ENCODE results near the gene IGFBP3.
A peak's percentile ranks its signal among the peaks of the same experiment; 100 is the strongest.
"Not testable (repeated sequence)": the region's sequence is repeated elsewhere in the genome, so short reads cannot be mapped to it uniquely, and the experiment has no call there.

The IGFBP3 gene, protein sequence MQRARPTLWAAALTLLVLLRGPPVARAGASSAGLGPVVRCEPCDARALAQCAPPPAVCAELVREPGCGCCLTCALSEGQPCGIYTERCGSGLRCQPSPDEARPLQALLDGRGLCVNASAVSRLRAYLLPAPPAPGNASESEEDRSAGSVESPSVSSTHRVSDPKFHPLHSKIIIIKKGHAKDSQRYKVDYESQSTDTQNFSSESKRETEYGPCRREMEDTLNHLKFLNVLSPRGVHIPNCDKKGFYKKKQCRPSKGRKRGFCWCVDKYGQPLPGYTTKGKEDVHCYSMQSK

DNA sequence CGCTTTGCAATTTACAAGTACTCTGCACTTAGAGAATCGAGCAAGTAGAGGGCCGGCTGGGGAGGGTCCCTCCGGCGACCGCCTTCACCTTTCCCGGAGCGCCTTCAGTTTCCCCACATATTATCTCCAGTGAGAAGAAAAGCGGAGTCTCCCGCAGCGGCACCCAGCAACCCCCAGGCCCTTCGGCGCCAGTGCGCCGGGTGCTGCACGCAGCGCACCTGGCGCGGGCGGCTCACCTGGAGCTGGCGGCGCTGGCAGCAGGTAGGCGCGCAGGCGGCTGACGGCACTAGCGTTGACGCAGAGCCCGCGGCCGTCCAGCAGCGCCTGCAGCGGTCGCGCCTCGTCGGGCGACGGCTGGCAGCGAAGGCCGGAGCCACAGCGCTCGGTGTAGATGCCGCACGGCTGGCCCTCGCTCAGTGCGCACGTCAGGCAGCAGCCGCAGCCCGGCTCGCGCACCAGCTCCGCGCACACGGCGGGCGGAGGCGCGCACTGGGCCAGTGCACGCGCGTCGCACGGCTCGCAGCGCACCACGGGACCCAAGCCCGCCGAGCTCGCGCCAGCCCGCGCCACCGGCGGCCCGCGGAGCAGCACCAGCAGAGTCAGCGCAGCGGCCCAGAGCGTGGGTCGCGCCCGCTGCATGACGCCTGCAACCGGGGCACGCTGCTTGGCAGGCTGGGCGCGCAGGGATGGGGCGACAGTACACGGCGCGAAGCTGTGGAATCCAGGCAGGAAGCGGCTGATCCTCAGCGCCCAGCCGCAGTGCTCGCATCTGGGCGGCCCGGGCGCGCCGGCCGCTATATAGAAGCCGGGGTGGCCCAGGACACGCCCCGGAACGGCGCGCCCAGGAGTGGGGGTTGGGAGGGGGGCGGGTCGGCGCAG lies at the start of gene IGFBP3:
TSS of gene IGFBP3 (minus strand) at position 771 of the 879 bp plus-strand sequence. CDS start at position 639, 132 bp downstream.
- DNase-seq, result no peak

DNA sequence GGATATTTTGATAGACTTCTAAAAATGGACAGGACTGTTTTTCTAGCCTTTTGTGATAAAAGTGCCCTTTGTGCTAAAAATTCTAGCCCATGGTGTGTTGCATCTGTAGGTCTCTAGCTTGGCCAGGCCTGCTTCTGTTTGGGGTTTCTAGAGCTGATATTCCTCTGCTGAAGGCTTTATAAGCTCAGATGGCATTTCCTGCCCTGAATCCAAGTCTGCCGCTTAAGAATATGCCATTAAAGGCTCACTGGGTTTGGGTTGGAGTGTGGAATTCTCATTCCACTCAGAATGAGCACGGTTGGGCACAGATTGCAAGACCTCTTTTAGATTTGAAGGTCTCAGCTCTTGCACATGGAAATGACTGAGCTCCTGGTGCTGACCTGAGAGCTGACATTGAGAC lies 49.4 kb upstream of the IGFBP3 start:
- DNase-seq, result no peak

DNA sequence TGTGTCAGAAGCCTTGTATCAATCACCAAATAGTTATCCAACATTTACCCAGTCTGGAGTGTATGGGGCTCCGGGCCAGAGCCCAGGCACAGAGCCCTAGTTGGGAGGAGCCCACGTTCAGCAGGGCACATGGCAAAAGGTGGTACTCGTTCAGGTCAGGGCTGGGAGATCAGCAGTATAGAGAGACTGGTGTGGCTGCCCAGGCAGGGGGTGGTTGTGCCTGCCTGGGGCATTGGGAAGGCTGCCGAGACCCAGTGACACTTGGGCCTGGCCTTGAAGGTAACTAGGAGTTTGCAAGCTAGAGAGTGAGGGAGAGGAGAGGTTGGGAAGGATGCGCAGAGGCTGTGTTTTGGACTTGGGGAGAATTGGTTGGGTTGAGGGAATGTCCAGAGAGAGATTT lies 48.9 kb upstream of the IGFBP3 start:
- no peak for DNase-seq

DNA sequence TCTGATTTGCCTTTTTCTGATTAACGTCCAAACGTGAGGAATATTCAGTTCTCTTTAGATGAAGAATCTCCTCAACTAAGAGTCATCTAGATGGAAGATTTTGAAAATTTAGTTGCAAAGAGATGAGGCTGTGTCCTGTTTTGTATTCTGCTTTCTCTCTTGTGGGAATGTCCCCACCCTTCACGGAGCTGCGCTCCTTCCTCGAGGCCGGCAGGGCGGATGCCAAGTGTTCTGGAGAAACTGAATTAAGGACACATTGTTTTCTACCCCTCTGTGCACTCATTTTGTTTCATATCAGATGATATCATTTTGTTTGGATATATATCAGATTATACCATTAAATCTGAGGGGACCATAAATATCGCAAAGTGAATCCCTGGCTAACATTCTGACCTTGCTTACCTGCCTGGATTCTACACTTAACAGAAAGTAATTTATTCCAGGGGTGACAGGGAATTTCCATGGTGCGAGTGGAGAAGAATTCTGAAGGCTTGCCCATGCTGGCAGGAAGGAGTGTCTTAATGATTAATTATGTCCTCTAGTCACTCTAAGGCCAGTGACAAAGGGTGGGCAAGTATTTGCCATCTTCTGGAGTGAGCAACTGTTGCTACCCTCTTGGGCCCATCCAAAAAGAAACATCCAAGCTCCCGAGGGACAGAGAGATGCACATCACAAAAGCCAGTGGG lies 47.9 kb upstream of the IGFBP3 start:
- DNase-seq, result no peak

DNA sequence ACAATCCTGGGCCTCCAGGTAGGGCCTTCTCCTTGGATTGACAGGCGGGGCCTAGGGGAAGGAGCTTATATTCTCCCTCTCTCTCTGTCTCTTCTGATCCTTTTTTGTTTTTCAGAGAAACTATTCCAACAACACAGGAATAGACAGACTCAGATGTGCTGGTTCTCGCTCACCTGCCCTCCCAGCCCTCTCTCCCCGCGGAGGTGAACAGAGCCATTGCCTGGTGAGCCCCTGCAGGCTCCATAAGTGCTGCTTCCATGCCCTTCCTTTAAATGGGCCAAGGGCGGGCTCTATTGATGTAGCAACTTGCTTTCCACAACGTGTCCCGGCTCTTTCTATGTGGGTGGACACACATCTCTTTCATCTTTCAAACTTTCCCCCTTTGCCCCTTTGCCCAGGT lies 47.2 kb upstream of the IGFBP3 start:
- no peak for DNase-seq

DNA sequence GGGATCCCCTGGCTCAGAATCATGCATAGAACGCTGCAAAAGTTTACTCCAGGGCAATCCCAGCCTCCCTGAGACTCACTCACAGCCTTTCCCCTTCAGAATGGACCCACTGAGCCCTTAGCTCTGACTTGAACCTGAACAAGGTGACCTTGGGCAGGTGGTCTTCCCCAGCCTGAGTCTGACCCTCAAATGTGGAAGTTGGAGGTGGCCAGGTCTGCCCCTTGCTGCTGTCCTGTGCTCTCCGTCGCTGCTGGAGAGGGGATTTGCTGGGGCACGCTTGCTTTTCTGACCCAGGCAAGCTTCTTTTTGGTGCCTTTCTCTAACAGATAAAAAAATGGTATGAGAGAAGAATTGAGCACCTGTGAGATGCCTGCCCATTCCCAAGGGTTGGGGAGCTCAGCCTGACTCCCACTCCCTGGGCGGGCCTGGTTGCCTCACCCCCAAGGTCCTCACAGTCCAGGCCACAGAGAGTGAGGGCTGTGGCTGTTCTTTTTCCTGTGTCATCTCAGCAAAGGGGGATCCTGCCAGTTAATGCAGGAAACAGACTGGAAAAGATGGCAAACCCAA lies 46.6 kb upstream of the IGFBP3 start:
- DNase-seq, result no peak

DNA sequence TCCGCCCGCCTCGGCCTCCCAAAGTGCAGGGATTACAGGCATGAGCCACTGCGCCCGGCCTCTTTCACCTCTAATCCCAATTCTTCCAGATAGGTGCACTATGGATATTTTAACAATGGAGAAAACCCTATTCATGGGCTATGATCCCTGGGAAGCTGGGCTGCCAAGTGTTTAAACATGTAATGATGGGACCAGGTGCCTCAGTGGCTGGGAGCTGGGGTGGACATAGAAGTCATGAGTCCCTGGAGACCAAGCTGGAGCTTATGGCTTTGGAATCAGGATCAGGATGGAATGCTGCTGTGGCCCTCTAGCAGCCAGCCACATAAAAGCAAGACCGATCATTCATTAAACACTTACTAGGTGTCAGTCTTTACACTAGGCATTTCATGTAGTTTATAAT lies 41.8 kb upstream of the IGFBP3 start:
- DNase-seq, result no peak

DNA sequence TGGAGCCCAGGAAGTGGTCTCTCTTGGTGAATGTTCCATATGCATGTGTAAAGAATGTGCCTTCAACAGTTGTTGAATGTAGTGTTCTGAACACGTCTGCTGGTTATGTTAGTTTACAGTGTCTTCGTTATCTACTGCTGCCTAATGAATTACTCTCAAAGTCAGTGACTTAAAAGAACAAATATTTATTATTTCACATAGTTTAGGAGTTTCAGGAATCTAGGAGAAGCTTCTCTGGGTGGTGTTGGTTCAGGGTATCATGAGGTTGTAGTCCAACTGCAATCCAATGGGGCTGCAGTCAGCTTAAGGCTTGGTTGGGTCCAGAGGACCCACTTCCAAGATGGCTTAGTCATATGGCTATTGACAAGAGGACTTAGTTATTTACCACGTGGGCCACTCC lies 36.6 kb upstream of the IGFBP3 start:
- no peak for DNase-seq

DNA sequence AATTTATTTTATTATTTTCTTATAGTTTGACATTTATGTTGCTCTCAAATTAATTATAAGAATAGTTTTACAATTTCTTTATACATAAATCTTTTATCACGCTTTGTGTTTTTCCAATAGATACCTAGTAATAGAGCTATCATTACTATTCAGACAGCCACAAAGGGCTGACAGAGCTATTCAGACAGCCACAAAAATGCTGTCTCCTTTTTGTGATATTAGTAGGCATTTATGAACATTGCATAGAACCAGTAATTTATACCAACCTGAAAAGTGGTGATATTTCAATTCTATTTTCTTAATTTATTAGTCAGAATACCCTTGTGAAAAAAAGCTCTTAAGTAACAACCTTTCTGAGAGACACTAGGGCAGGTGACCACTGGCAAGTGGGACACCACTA lies 34.2 kb upstream of the IGFBP3 start:
- DNase-seq, result no peak

DNA sequence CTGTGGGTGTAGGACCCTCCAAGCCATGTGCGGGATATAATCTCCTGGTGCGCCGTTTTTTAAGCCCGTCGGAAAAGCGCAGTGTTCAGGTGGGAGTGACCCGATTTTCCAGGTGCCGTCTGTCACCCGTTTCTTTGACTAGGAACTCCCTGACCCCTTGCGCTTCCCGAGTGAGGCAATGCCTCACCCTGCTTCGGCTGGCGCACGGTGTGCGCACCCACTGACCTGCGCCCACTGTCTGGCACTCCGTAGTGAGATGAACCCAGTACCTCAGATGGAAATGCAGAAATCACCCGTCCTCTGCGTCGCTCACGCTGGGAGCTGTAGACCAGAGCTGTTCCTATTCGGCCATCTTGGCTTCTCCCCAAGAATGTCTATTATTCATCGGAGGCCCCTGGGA lies 32.0 kb upstream of the IGFBP3 start:
- DNase-seq, result not testable (repeated sequence)

DNA sequence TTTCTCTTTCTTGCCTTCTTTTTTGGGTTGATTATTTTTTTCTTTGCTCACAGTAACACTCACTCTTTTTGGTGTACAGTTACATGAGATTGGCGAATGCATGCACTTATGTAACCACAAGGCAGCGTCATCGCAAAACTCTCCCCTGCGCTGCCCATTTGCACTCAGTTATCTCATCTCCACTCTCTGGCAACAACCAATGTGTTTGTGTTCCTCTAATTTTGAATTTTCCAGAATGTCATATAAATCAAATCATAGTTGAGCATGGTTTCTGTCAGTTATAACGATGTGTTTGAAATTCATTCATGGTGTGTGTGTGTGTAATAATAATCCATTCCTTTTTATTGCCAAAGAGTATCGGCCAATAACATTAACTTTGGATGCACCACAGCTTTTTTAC lies 23.0 kb upstream of the IGFBP3 start:
- no peak for DNase-seq

DNA sequence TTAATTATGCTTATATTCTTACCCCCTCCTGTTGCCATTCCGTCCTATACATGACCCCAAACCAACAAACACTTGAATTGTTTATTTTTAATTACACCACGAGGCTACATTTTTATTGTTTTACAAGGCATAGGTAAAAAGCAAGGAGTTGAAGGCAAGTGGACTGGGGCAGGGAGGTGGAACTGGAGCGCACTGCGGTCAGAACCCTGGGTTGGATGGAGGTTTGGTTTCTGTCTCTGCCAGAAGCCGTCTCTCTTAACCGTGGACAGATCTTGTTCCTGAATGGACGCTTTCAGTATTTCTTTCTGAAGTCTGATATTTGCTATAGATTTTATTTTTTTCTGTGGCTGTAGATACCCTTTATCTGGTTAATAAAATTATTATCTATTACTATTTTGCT lies 19.9 kb upstream of the IGFBP3 start:
- DNase-seq, result no peak

DNA sequence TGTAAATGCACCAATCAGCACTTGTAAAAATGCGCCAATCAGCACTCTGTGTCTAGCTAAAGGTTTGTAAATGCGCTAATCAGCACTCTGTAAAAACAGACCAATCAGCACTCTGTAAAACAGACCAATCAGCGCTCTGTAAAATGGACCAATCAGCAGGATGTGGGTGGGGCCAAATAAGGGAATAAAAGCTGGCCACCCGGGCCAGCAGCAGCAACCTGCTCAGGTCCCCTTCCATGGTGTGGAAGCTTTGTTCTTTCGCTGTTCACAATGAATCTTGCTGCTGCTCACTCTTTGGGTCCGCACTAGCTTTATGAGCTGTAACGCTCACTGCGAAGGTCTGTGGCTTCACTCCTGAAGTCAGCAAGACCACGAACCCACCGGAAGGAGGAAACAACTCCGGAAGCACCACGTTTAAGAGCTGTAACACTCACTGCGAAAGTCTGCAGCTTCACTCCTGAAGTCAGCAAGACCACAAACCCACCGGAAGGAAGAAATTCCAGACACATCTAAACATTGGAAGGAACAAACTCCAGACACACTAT lies 19.2 kb upstream of the IGFBP3 start:
- not testable (repeated sequence) for DNase-seq

DNA sequence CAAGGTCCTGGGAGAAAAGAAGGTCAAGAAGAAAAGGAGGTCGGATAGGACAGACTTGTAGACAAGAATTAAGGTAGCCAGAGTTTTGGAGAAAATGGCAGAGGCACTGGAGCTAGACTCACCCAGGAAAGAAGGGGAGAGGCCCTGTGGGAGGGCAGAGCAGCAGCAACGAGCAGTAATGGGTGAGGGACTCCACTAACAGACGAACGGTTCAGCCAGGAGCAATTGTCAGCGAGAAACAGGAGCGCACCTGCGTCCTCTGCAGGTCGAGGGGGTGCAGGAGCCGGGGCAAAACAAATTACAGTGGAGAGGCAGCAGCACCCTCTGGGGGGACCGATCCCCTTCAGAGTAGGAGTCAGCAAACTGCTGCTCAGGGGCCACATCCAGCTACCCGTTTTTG lies 18.5 kb upstream of the IGFBP3 start:
- no peak for DNase-seq

DNA sequence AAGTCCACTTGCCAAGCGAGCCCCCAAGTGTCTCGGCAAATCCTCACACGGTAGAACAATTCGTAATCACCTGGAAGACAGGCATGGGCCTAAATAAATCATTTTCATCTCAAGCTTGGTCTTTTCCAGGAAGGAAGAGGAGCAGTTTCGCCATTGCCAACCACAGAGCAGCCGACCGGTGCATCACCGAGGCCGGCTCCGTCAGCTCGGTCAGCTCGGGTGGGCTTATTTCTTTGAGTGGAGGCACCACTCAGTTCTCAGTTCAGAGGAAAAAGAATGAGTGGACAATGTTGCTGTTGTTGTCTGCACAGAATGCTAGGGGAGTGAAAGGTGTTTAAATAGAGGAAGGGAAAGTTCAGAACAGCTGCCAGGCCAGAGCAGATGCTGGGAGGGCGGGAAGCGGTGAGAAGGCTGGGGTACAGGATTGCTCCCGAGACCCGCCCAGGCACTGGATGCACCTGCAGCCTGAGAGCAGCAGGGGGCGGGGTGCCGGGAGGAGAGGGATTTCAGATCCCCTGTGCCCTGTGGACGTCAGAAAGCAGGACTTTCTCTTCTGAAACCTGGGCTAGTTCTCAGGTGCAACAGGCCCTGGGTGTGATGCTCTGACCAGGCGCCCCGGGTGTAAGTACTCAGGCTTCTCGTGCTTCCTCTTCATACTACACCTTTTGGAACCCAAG lies 17.7 kb upstream of the IGFBP3 start:
- DNase-seq, result no peak

DNA sequence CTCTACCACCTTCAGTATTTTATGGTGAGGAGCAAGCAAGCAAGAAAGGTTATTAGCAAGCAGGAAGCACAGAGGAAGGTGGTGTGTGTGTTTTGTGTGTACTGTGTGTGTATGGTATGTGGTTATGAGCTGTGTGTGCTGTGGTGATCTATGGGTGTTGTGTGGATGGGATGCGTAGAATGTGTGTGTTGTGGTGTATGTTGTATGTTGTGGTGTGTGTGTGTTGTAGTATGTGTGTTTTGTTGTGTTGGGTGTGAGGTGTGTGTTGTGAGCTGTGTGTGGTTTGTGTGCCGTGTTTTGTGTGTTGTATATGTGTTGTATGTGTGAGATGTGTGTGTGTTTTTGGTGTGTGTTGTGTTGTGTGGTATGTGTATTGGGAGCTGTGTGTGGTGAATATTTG lies 16.8 kb upstream of the IGFBP3 start:
- no peak for DNase-seq

DNA sequence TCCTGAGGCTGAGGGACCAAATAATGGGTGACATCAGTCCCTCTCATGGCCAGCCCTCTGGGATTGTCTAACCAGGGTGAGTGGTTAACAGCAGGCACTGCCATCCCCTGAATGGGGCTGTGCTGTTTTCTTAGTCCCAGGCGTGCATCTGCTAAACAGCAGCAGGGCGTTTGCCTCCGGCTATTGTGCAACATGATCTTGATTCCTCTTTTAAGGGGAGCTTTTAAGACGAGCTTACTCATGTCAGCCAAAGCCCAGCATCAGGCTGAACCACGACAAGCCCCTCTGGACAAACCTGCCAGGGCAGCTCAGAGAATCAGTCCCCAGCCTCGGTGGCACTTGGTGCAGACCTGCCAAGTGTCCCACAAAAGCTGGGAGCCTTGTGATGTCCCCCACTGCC lies 16.2 kb upstream of the IGFBP3 start:
- DNase-seq, result no peak

DNA sequence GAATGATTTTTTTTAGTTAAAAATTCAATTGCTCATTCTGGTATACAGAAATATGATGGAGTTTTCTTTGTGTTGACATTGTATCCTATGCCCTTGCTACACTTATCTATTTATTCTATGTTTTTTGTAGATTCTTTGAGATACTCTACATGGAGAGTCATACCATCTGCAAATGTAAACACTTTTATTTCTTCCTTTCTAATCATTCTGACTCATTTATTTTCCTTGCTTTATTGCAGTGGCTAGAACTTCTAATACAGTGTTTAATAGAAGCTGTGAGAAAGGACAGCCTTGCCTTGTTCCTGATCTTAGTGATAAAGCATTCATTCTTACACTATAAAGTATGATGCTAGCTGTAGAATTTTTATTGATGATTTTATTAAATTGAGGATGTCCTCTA lies 9.9 kb upstream of the IGFBP3 start:
- DNase-seq, result no peak

DNA sequence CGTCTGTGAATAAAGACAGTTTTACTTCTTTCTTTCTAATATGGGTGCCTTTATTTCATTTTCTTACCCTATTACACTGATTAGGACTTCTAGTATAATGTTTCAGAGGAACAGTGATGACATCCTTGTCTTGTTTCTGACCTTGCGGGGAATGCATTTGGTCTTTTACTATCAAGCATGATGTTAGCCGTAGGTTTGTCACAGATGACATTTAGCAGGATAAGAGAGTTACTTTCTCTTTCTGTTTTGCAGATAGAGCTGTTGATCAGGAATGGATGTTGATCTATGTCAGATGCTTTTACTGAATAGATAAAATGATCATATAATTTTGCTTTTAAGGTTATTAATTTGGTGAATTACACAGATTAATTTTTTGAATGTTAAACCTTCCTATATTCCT lies 6.6 kb upstream of the IGFBP3 start:
- no peak for DNase-seq

DNA sequence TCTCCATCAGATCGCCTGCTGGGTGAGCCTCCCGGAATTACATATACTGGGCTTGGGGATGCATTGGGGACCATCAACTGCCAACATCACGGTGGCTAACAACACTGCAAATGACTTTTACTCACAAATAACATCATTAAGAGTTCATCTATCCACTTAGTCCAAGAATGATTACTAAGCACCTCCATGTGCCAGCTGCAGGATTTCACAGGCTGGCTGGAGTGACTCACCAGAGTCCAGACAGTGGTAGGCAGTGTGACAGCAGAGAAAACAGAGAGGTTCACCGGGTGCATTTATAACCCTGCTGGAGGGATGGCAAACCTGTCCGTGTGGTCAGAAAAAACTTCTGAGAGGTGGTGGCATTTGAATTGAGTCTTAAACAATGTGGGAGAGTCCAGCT lies 3.2 kb upstream of the IGFBP3 start:
- DNase-seq, result no peak

DNA sequence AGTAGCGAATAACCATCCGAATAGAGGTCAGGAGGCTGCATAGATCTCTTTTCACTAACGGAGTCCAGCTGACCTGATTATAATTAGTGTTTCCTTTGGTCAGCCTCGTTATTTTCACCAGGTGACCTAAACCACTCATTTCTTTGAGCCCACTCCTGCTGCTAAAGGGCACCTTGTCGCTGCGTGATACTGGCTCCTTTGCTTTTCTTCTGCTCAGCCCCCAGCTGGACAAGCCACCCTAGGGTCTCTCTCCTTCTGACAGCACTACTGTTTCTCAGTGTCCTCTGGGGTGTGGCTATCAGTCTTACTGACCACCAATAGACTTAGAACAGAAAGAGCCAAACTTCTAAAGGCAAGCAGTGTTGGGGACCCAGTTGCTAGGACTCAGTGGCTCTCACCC lies 2.7 kb upstream of the IGFBP3 start:
- DNase-seq, result no peak

DNA sequence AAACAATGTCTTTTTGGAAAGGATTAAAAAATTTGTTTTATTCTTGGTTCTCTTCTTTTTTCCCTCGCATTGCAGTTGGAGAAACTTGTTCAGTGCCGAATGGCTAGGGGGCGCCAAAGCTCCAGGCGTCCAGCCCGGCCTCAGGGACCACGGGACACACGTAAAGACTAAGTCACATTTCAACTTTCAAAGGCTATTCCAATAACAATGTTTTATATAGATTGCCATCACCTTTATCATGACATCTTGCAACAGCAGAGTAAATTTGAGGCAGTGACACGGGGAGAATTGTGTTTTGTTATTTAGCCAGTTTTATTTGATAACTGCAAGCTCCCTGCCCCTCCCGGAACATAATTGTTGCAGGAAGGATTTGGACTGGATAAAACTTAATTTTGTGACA lies 2.2 kb upstream of the IGFBP3 start:
- DNase-seq, result peak; percentile 12

DNA sequence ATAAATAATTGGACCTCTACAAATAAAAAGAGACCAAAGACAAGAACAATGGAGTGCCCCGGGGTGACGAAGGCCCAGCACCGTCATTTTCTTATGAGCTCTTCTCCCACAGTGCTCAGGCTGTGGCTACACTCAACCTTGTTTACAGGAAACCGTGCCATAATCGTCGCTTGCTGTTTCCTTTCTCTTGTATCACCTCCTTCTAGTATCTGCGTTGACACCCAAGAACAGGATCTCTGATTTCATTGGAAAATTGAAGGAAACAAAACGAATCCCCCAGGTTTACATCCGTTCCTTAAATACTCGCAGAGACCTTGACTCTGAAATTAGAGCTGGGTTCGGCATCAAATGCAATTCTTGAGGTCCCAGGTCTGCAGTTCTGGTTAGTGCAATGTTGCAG lies 1.7 kb upstream of the IGFBP3 start:
- no peak for DNase-seq

Data from NCI-H510A treated with DMSO at 0.1 percent for 48 hours (cell line).